Ovary (tissue), 9 donors: ENCODE results near the gene UCHL5. TPM values are rescaled to one million over a fixed set of nuclear protein-coding genes. Genes with fewer than 3 reads are reported as not detected.
"Not testable (repeated sequence)": the region's sequence is repeated elsewhere in the genome, so short reads cannot be mapped to it uniquely, and the experiment has no call there.

Experiments used
- DNase-seq, 5 donors: peaks; one replicate each; pipeline ENCODE4 v3.0.0-alpha.2; 2019 to 2020
- H3K27ac ChIP-seq, 2 donors: fragments of 200-600 bp; one replicate each; pipeline versions ENCODE4 v1.5.1 to v1.8.0; 2019 to 2022
- H3K27me3 ChIP-seq: fragments of 200-600 bp; one replicate; pipeline ENCODE4 v1.8.0; 2022
- H3K36me3 ChIP-seq: fragments of 200-600 bp; sonication (generic); one replicate; pipeline ENCODE4 v1.5.1; 2019
- H3K4me1 ChIP-seq: one replicate; pipeline ENCODE4 v1.8.1; 2013; ENCODE audit warnings: mild to moderate bottlenecking, moderate library complexity; ENCODE audit not compliant: insufficient read depth
- H3K4me3 ChIP-seq: fragments of 200-600 bp; sonication (generic); one replicate; pipeline ENCODE4 v1.5.1; 2017
- H3K9me3 ChIP-seq, 2 donors: fragments of 200-600 bp in 1 of 2; sonication (generic) in 1 of 2; one replicate each; pipeline versions ENCODE4 v1.5.1 to v1.8.1; 2013 to 2019; ENCODE audit warnings: mild to moderate bottlenecking in 1 of 2, moderate library complexity in 1 of 2
- EP300 ChIP-seq: sonication (generic); formaldehyde crosslinking; IDR thresholded peaks from one replicate; pipeline ENCODE4 v1.6.1; 2017; ENCODE audit warnings: antibody characterized with exemption
- POLR2A ChIP-seq: fragments of 450-650 bp; IDR thresholded peaks from one replicate; pipeline ENCODE4 v1.6.1; 2017; ENCODE audit warnings: antibody characterized with exemption, mild to moderate bottlenecking, moderate library complexity
- WGBS, 3 donors: extraction: QIAGEN DNeasy Blood & Tissue Kit in 1 of 3; methylation state at CpG; one replicate each; pipeline versions ENCODE4 v1.1.5 to v1.1.7; 2013 to 2017; 5-methylcytosine and 5-hydroxymethylcytosine counted together
- intact Hi-C, 4 donors: fragments of 100-400 bp; cut with DNase I; formaldehyde crosslinking; loops; one replicate each; pipeline versions ENCODE4 v1.11.0 to v1.15.1; 2022 to 2023
- polyA plus RNA-seq, 2 donors: library from polyadenylated mRNA; stranded (reverse); fragments of 200-250 nt in 1 of 2; fragments of 350-450 nt in 1 of 2; fragmentation: Illumina TruSeq in 1 of 2; extraction: RNeasy Lipid Tissue Mini Kit (QIAGEN cat#74804) in 1 of 2; gene quantifications; one replicate each; pipeline ENCODE4 v1.2.3, GENCODE V29; 2013 to 2014
- total RNA-seq, 7 donors: library from RNA; depleted of rRNA in 2 of 7; stranded (reverse); fragments of >200 nt in 2 of 7; fragmentation: NEBNext Ultra II Directional in 3 of 7; extraction: Animal tissue kit (Norgen Biotek cat#: 25700) in 3 of 7; gene quantifications; one replicate each; pipeline versions ENCODE4 v1.1.0 to v1.2.4, GENCODE V29; 2016 to 2023
- TF ChIP-seq, protein P1 (sequence below), 3 donors: fragments of 450-650 bp in 2 of 3; fragments of 200-600 bp in 1 of 3; IDR thresholded peaks; one replicate each; pipeline versions ENCODE4 v1.5.1 to v1.8.0; 2016 to 2022; ENCODE audit warnings: antibody characterized with exemption in 3 of 3, mild to moderate bottlenecking in 1 of 3
- donor health status: DM: no; HTN: no; CAD: no; lungs with moderate emphysema.
- donor health status: DM: no; HTN: no; CAD: no.
- donor health status: Bipolar disorder and iron deficiency.
- donor health status: DM: yes; HTN: yes; CAD: no.
- donor health status: DM: no; HTN: no; CAD: no.
- donor health status: DM: yes; HTN: yes; CAD: no.

UCHL5 gene
- total and polyA plus RNA-seq, 9 donors = 12.3 to 29.3 (median 23.3) TPM

- H3K27ac ChIP-seq = no peak overlapping the region
- TF ChIP-seq POLR2A (no peak), EP300 (no peak)
- TF ChIP-seq, protein P1, sequence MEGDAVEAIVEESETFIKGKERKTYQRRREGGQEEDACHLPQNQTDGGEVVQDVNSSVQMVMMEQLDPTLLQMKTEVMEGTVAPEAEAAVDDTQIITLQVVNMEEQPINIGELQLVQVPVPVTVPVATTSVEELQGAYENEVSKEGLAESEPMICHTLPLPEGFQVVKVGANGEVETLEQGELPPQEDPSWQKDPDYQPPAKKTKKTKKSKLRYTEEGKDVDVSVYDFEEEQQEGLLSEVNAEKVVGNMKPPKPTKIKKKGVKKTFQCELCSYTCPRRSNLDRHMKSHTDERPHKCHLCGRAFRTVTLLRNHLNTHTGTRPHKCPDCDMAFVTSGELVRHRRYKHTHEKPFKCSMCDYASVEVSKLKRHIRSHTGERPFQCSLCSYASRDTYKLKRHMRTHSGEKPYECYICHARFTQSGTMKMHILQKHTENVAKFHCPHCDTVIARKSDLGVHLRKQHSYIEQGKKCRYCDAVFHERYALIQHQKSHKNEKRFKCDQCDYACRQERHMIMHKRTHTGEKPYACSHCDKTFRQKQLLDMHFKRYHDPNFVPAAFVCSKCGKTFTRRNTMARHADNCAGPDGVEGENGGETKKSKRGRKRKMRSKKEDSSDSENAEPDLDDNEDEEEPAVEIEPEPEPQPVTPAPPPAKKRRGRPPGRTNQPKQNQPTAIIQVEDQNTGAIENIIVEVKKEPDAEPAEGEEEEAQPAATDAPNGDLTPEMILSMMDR (IDR thresholded peaks at IDR 0.05) = no peak
- no peaks in the 10 kb centered on the region for H3K4me1 ChIP-seq
- no peak for DNase-seq
- intact Hi-C loops = no loop called here
- WGBS, 3 donors = 87 to 92% (median 90%) methylated on average over 10 of the region's 10 CpGs
- no peak overlapping the region for H3K4me3 ChIP-seq
- H3K9me3 ChIP-seq = no peaks in the 10 kb centered on the region
- no peaks in the 10 kb centered on the region for H3K27me3 ChIP-seq
- no peaks in the 10 kb centered on the region for H3K36me3 ChIP-seq
These were observed 65.6 kb downstream of the UCHL5 start for GRCh38 chr1:192993426-192994085.

DNA sequence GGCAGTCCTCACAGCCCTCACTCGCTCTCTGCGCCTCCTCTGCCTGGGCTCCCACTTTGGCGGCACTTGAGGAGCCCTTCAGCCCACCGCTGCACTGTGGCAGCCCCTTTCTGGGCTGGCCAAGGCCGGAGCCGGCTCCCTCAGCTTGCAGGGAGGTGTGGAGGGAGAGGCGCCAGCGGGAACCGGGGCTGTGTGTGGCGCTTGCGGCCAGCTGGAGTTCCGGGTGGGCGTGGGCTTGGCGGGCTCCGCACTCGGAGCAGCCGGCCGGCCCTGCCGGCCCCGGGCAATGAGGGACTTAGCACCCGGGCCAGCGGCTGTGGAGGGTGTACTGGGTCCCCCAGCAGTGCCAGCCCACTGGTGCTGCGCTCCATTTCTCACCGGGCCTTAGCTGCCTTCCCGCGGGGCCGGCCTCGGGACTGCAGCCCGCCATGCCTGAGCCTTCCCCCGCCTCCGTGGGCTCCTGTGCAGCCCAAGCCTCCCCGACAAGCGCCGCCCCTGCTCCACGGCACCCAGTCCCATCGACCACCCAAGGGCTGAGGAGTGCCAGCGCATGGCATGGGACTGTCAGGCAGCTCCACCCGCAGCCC is 72.3 kb downstream of the UCHL5 start:
- H3K27ac ChIP-seq, intact Hi-C loops: not testable (repeated sequence)
- 94 to 98% (median 97%) methylated on average over 24 to 38 of the region's 38 CpGs for WGBS, 3 donors

DNA sequence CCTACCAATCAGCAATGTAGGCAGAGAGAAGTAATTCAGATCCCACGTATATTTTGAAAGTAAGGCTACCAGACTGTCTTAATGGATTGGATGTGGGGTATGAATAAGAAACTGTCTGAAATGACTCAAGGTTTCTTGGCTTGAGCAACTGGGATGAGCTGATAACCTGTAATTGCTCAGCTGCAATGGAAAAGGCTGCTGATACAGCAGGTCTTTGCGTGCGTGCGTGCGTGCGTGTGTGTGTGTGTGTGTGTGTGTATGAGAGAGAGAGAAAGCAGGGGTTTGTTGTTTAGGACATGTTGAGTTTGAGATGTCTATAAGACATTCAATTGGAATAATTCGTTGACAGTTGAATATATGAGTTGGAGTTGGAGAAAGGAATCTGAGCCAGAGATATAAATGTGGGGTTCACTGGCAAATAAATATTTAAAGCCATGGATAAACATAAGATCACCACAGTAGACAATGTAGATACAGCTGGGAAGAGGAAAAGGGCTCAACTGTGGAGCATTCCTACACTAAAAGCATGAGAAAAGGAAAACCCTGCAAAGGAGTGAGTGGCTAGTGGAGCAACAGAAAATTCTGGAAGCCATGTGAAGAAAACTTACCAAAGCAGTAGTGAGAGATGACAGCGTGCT is 72.9 kb downstream of the UCHL5 start:
- WGBS, 3 donors = 72 to 81% (median 80%) methylated on average over 8 of the region's 8 CpGs
- H3K27ac ChIP-seq = no peak overlapping the region
- no peaks in the 10 kb centered on the region for H3K27me3 ChIP-seq
- no peaks in the 10 kb centered on the region for H3K4me1 ChIP-seq
- no peak for DNase-seq
- no peaks in the 10 kb centered on the region for H3K36me3 ChIP-seq
- no peaks in the 10 kb centered on the region for H3K9me3 ChIP-seq
- H3K4me3 ChIP-seq = no peak overlapping the region
- TF ChIP-seq EP300 (no peak), POLR2A (no peak)
- TF ChIP-seq, protein P1 (IDR thresholded peaks at IDR 0.05) = no peak
- intact Hi-C loops = no loop called here

More for the DNA sequence above, 72.3 kb downstream of the UCHL5 start:
- not testable (repeated sequence) for H3K4me1 ChIP-seq, H3K27me3 ChIP-seq, DNase-seq, H3K4me3 ChIP-seq, H3K9me3 ChIP-seq, H3K36me3 ChIP-seq

- 86 to 93% (median 91%) methylated on average over 1 of the region's 1 CpG for WGBS, 3 donors
- no peak overlapping the region for H3K4me3 ChIP-seq
- TF ChIP-seq, protein P1 (IDR thresholded peaks at IDR 0.05) = no peak
- TF ChIP-seq POLR2A = no peak
- no peak for TF ChIP-seq EP300
- no peaks in the 10 kb centered on the region for H3K9me3 ChIP-seq
- H3K4me1 ChIP-seq = no peaks in the 10 kb centered on the region
- no peak overlapping the region for H3K27ac ChIP-seq
- H3K27me3 ChIP-seq = no peaks in the 10 kb centered on the region
- DNase-seq = no peak
- intact Hi-C loops = no loop called here
- no peaks in the 10 kb centered on the region for H3K36me3 ChIP-seq
These were observed 75.1 kb downstream of the UCHL5 start for GRCh38 chr1:192984080-192984479.
